ENCODE data around the gene LGALS3.
A peak's percentile ranks its signal among the peaks of the same experiment; 100 is the strongest.

The LGALS3 gene

DNA sequence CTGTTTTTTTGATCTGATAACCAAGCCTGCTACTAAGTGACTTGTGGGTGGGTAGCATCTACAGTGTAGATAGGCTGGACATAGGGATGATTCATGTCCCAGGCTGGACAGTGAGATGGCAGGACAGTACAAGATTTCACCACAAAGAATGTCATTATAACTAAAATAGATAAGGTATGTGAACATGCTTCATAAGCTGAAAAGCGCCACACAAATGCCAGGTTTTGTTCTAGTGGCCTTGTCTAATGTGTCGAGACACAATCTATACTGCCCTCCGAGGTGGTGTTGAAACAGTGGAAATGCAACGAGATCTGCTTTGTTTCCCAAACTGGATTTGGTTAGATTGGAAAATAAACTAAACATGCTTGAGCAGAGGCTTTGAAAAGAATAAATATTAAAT is 4.4 kb downstream of the LGALS3 start:
- peak; percentile 42 for DNase-seq

DNA sequence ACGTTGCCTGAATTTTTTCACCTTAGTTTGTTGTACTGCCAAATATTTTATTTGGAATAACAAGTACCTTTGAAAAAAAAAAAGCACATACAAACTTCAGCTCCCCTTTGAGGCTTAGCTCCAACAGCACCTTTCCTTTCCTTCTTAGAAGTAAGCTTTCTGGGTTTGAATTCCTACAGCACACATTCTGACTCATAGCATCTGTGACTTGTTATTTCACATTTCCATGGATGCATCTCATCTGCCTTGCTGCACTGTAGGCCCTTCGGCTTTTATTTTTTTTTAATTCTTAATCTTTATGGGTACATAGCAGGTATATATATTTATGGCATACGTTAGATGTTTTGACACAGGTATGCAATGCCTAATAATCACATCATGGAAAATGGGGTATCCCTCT is 7.2 kb downstream of the LGALS3 start:
- DNase-seq, result peak; percentile 61

DNA sequence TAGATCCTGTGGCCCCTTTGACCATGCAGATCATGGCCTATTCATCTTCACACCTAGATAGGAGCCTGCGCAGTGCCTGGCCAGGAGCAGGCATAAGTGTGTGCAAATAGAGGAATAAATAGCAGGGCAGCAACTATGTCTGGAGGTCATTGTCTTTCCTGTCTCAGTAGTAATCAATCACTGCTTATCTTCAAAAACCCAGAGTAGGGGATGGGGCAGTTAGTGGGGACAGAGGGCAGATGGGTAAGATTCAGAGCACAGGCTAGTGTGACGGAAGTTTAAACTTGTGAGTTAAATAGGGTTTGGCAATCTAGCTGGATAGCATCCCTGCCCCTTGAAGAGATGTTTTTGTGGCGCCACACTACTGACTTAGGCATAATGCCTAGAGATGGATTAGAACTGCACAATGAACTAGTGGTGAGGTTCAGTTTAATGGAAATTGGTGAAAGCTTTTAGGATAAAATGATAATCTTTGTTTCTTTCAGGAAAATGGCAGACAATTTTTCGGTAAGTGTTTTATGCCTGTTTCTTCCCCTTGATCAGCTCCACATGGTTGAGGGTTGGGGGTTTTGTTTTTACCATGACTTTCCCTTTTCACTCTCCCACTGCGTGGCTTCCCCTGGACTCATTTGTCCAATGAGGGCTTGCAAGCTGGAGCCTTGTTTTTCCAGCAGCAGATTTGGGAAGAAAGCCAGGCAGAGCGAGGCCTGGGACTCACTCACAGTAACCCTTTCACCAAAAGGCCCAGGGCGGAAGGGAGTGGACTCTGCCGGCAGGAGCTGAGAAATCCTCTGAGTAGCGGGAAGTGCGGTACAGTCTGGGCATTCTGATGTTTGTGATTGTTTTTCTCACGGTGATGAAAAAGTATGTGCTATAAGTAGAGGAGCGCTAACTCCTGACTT is 8.1 kb downstream of the LGALS3 start:
- peak; percentile 79 for DNase-seq

DNA sequence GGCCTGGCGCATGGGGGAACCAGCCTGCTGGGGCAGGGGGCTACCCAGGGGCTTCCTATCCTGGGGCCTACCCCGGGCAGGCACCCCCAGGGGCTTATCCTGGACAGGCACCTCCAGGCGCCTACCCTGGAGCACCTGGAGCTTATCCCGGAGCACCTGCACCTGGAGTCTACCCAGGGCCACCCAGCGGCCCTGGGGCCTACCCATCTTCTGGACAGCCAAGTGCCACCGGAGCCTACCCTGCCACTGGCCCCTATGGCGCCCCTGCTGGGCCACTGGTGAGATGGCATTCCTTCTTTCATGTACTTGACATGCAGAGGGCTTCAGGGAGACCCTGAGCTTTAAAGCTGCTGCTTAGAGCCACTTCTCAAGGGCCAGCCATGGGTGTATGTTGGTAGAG is 9.0 kb downstream of the LGALS3 start:
- DNase-seq, result no peak

DNA sequence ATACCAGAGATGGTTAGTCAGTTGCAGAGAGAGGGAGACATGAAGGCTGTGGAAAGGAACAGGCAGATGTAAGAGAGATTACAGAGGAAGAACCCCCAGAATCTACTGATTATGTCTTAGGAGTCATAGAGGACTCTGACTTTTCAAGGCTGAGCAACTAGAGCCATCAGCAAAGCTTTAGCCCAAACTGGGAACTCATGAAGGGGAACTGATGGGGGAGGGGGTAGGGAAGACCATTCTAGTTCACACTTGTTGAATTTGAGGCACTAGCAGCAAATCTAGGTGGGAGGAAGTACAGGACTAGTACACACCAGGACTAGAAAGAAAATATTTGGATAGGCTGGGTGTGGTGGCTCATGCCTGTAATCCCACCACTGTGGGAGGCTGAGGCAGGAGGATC is 10.1 kb downstream of the LGALS3 start:
- DNase-seq, result no peak

DNA sequence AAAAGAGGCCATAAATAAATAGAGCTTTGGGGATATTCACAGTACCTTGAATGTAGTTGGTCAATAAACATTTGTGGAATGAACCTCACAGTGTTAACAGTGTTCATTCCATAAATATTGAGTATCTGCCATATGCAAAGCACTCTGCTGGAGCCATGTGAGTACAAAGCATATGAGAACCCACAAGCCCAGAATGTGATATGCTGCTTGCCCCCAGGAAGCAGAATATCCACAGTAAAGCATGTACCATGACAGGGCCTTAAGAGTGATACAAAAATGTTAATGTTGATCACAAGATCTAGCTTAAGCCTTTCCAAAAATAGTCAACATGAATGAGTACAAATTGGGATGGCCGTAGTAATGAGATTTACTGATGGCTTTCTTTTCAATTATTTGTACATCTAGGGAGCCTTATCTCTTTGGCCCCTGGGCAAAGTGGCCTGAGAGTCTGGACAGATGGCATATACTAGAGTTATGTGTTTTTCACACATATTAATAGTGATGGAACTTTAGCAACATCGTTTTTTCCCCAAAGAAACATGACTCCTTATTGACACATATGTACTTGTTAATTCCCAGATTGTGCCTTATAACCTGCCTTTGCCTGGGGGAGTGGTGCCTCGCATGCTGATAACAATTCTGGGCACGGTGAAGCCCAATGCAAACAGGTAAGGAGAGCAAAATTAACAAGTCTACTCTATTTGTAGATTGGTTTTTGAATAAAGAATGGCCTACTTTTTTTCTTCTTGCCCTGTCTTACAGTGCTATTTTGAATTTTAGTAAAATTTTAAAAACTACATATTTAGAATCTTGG is 10.9 kb downstream of the LGALS3 start:
- DNase-seq, result no peak

DNA sequence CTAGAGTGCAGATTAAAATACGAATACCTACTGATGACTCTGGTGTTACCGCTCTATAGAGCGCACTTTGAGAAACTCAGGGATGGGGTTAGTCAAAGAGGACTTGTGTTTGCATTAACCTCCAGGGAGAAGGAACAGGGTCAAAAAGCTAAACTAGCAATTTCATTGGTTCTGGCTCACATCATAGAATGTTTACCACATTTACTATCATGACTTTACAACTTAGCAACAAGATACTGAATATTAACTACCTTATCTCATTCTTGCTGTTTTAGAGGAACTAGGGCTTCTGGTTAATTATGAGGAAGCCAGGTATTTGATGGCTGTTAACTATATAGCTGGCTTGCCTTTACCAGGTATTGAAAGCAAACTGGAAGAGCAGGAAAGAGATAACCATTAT is 12.8 kb downstream of the LGALS3 start:
- no peak for DNase-seq

DNA sequence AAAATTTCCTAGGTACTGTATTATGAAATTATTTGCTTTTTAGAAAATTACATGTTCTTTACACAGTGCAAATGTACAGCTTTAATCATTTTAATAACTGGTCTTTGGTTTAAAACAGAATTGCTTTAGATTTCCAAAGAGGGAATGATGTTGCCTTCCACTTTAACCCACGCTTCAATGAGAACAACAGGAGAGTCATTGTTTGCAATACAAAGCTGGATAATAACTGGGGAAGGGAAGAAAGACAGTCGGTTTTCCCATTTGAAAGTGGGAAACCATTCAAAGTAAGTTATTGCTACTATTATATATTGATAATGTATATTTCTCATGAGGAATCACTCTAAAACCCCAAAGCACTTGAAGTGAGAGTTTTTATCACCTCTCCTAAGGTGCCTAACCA is 13.4 kb downstream of the LGALS3 start:
- DNase-seq, result no peak

DNA sequence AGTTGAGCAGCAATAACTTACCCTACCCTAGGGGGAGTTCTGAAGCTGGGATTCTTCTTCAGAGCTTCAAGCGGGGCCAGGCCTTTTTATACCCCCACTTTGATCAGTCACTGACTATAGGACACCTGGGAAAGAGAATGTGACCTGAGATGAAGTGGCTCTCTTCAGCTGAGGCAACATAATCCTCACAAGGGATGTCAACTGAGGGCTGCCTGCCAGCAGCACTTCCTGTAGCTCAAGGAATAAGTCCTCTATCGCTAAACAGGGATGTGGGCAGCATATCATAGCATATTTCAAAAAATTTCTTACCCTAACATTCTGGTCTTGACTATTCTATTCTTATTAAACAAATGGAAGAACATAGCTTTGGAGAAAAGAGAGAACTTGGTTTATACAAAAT is 17.4 kb downstream of the LGALS3 start:
- no peak for DNase-seq

DNA sequence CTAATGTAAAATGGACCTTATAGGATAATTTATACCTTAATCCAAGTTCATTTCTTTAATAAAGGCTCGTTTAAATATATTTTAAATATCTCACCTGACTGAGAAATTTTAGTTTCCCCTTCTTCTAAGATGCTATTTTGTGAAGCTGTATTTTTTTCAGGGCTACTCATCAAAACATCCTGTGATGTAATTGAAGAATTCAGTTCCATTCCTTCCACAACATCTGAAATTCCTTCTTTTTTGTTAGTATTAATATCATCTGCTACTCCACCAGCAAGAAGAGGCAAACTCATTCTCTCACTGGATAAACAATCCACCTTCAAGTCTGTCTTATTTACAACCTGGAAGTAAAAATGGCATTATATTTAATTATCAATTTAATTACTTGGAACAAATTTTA is 22.5 kb downstream of the LGALS3 start:
- DNase-seq, result no peak

DNA sequence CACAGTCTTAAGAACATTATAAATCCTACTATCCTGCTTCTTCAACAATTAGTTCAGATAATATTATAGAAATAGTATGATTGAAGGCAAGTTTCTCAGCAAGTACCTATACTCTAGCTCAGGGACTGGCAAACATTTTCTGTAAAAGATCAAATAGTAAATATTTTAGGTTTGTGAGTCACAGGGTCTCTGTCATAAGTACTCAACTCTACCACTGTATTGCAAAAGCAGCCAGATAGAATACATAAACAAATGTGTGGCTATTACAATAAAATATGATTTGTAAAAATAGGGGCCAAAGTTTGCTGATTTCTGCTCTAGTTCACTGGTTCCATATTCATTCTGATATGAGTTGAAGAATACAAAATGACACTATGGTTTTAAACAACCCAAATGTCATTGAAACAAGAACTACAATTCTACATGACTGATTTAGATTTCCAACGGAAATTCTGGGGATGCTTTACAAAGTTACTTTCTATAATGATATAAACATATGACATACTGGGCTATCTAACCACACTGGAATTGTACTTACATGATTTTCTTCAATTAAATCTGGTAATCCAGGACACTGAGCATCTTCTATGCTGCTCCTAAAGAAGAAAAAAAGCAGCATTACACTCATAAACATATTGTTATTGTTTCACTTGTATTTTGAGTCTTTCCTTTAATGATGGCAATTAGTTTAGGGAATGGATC is 23.2 kb downstream of the LGALS3 start:
- no peak for DNase-seq

DNA sequence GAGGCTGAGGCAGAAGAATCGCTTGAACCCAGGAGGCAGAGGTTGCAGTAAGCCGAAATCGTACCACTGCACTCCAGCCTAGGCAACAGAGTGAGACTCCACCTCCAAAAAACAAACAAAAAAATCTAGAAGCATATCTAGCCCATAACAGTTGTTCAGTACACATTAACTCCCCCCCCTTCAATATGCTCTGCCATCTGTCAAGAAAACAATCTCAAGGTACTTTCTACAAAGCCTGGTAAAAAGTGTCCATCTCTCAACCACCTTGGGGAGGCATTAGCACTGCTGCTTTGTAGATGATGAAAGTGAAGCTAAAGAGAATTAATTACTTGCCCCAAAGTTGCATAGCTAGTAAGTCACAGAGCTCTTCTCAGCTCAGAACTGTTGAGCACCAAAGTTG is 24.9 kb downstream of the LGALS3 start:
- DNase-seq, result no peak

DNA sequence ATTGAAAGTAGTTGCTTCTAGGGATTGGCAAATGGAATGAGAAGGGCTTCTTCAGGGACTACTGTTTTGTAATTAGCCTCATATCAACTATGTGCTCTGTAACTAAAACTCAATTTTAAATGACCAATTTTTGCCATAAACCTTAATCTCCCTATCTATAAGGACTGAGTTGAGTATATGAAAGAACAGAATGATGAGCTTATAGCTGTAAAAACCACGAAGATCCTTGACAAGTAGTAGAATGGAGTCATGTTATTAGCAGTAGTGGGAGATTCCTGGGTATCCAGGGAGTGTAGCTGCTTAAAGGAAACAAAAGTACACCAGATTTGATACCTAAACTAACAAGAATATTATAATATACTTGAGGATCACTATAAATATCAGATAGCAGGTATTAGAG is 28.0 kb downstream of the LGALS3 start:
- no peak for DNase-seq

DNA sequence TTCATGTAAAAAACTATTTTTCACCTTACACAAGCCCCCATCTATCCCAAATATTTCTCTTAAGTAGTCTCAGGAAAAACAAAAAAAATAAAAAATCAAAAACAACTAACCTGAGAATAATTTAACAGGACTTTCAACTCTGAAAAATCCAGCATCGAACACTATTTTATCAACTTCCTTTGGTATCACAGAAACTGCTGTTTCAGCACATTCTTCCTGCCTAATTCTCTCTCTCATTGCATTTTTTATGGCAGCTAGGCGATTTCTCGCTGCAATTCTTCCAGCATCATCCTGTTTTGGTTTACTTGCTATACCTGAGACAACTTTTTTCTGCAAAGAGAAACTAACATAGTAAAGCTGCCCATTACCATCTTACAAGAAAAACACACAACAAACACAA is 29.4 kb downstream of the LGALS3 start:
- DNase-seq, result no peak

DNA sequence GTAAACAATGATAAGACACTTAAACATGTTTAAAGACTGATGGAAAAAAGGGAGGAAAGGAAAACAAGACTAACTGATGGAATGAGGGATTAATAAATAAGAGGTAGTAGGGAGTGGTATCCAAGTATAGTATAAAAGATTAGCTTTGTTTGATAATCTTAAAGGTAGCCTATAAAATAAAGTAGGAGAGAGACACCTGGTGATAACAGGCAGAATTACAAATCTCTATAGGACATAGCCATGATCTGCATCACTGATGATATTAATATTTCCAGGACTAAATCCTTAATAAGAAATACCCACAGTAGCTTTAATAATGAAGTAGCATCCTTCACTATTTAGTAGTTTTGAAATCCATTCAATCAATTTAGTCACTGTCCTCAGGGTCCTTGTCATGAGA is 31.9 kb downstream of the LGALS3 start:
- DNase-seq, result peak; percentile 55

DNA sequence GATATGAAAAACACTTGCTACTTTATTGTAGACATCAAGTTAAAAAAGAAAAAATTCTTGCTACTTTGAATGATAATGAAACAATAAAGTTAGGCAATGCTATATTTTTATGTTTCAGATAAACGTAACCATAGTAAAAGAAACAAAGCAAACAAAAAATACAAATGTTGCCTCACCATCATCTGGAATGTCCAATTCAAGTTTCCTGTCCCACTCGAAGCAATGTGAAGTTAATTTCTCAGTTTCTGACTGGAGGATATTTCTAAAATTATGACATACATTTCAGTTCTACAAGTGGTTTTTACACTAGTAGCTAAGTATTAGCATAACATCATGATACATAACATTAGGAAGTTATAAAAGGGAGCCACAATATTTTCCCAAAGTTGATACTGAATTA is 41.5 kb downstream of the LGALS3 start:
- DNase-seq, result no peak

DNA sequence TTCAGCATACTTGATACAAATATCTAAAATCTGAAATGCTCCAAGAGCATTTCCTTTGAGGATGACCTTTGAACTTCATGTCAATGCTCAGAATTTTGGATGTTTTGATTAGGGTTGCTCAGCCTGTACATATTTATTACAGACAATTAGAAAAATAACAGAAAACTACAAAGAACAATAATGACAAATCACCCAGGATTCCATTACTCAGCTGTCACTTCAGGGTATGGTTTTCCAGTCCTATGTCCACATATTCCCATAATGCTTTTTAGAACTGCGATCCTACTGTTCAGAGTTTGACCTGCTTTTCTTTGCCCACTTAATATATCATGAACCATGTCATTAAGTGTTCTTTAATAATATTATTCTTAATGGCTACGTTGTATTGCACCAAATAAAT is 51.0 kb downstream of the LGALS3 start:
- DNase-seq, result no peak

DNA sequence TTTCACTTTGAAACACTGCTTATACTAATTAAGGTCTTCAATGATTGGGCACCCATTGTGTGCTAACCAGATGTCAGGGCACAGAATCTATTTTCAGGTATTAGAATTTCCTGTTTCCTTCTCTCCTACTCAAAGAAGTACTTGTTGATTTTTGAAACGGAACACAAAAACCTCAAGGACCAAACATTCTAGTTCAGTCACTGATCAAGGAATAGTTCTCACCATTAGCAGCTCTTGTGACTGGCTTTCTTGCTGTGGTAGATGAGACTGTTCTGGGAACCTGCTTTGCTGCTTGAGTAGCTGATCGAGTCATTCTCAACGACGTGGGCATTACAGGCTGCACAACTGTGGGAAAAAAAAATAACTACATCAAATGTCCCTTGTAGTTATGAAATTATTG is 51.4 kb downstream of the LGALS3 start:
- no peak for DNase-seq

DNA sequence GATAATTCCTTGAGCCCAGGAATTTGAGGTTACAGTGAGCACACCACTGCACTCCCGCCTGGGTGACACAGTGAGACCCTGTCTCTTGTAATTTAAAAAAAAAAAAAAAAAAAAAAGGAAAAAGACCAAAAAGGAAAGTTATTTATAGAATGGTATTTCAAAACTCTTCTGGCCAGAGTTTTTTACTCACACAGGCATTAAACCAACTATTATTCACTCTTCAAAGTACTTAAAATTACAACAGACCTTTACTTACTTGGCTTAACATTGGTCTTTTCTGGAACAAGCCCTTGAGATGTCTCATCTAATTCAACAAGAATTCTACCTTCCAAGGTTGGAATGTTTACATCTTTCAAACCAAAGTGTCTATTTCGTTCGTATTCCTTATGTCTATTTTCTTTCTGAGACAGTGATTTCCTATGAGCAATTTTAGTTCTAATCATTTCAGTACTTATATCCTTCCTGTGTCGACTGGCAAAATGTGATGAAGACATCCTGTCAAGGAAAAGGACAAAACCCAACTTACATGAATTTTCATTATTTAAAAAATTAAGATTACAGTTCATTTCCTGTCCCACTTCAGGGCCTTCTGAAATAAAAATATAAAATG is 59.7 kb downstream of the LGALS3 start:
- peak; percentile 17 for DNase-seq

DNA sequence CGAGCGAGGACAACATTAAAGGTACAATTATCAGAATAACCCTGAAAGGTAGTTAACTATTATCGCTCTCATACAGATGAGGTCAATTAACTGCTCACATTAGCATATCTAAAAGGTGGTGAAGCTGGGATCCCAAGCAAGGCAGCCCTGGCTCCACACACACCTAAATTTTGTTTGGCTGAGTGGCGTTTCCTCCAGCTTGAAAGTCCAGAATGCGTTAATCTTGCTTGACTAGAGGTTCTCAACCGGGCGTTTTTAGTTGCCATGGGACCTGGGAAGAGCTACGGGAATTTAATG is 61.8 kb downstream of the LGALS3 start:
- DNase-seq, result no peak

DNA sequence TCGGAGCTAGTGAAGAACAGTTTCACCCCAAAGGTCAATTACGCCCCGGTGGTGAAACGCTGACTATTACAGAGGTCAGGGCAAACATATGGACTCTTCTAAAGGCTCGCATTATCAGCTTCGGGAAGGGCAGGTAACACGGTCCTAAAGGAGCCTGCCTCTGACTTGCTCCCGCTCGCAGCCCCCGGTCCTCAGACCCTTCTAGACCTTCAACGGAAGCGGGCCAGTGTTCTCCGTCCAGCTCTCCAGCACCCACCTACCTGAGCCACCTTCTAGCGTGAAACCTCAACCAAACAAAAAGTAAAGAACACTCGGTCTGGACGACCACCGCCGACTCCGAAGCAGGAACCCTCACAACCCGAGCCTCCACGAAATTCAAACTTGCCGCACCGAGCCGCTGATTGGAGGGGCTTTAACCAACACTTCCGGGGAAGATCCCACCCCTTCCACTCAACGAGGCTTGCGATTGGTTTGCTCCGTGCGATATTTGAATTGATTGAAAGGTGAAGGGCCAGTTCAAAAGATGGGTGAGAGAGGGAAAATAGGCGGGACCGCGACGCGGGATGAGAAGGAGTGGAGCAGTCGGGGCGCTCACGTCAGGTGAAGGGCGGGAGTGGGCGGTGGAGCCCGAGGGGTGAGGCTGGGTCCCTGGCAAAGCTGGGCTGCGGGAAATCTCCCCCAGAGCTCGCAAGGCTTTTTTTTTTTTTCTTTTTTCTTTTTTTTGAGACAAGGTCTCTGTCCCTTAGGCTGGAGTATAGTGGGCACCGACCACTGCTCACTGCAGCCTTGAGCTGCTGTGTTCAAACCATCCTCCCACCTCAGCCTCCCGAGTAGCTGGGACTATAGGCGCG is 62.4 kb downstream of the LGALS3 start, which contains the start of gene DLGAP5:
Gene DLGAP5, minus strand, starts transcription at position 383 of the 851 bp plus-strand sequence. CDS start 2,406 bp downstream, outside the sequence.
- DNase-seq, result peak; percentile 97

DNA sequence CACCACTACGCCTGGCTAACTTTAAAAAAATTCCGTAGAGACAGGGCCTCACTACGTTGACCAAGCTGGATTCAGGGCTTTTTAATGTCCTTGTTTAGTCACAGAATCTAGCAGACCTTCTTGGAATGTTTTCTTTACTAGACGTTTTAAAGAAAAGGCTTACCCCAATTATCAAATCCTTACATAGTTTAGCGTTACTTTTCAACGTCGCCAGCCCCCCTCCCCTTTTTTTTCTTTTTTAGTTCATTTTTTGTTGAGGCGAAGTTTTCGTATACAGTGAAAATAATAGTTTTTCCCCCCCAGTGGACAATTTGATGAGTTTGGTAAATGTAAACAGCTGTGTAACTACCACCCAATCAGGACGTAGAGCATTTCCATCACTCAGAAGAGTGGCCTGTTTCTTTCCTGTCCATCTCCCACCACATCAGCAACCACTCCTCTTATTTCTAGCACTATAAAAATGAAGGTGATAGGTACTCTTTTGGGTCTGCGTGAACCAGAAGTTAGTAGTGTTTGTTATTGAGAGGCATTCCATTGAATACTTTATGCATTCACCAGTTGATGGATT is 63.1 kb downstream of the LGALS3 start:
- DNase-seq, result no peak

Data from fibroblast of upper back skin (primary cell).